ENCODE data around the gene HLTF. TPM values are rescaled to one million over a fixed set of nuclear protein-coding genes. Genes with fewer than 3 reads are reported as not detected.

The HLTF gene
- total RNA-seq, 4 donors from 2014 or later = 13.3 to 26.2 (median 19.4) TPM

DNA sequence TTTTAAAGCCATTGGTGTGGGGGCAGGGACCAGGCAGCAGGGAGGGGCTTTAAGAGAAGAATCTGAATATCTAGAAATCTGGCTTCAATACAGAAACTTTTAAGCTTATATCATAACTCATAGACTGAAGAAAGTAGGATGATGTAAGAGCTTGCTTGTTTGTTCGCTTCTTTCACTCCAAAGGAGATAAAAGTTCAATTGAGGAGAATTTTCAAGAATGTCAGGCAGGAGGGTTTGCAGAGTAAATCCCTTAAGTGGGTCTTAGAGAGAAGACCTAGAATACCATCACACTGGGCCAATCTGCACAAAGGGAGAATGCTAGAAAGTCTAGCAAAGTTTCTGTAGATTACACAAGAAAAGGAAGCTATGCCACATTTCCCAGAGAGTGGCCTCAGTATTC lies 4.1 kb upstream of the HLTF start:
- Histone ChIP-seq H3K4me1 (peaks cover 0 to 9% (median 4%) of the 10 kb centered on the region in 4 donors), H3K27ac (replicated peaks in 1 of 4) (no peak overlapping the region), H3K27me3 (no peaks in the 10 kb centered on the region), H3K4me3 (no peak overlapping the region), H3K36me3 (no peaks in the 10 kb centered on the region), H3K9me3 (no peaks in the 10 kb centered on the region)
- TF ChIP-seq POLR2AphosphoS5 (IDR thresholded peaks at IDR 0.05) = no peak
- no peak for TF ChIP-seq POLR2A (IDR thresholded peaks at IDR 0.05; ENCODE audit: low read depth)
- TF ChIP-seq, protein P1, sequence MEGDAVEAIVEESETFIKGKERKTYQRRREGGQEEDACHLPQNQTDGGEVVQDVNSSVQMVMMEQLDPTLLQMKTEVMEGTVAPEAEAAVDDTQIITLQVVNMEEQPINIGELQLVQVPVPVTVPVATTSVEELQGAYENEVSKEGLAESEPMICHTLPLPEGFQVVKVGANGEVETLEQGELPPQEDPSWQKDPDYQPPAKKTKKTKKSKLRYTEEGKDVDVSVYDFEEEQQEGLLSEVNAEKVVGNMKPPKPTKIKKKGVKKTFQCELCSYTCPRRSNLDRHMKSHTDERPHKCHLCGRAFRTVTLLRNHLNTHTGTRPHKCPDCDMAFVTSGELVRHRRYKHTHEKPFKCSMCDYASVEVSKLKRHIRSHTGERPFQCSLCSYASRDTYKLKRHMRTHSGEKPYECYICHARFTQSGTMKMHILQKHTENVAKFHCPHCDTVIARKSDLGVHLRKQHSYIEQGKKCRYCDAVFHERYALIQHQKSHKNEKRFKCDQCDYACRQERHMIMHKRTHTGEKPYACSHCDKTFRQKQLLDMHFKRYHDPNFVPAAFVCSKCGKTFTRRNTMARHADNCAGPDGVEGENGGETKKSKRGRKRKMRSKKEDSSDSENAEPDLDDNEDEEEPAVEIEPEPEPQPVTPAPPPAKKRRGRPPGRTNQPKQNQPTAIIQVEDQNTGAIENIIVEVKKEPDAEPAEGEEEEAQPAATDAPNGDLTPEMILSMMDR (IDR thresholded peaks at IDR 0.05) = no peak
- TF ChIP-seq EP300 (IDR thresholded peaks at IDR 0.05) = no peak
- intact Hi-C loops (cut with DNase I) = no loop called here
- DNase-seq (ENCODE audit: extremely low spot score) = no peak
- 100% methylated on average over 1 of the region's 1 CpG for WGBS

DNA sequence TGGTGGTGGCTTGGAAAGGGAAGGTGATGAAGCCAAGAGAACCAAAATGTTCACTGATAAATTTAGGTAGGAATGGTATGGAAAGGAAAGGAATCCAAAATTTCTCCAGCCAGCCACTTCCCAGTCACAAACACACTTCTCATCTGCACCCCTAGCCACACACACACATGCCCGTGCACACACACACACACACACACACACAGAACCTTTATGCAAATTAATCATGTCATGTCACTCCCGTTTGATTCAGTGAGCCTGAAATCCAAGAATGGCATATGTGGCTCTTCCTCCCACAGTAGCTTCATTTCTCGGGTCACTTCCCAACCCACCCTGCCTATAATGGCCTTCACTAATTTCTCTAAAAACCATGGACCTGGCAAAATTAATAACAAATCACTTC lies 3.1 kb upstream of the HLTF start:
- no peaks in the 10 kb centered on the region for H3K9me3 ChIP-seq
- no peak for DNase-seq (ENCODE audit: extremely low spot score)
- no peaks in the 10 kb centered on the region for H3K27me3 ChIP-seq
- WGBS = 89% methylated on average over 3 of the region's 3 CpGs
- no peak overlapping the region for H3K27ac ChIP-seq (replicated peaks in 1 of 4)
- peaks cover 6 to 18% (median 14%) of the 10 kb centered on the region in 4 donors for H3K4me1 ChIP-seq
- TF ChIP-seq POLR2AphosphoS5 (IDR thresholded peaks at IDR 0.05) = no peak
- H3K36me3 ChIP-seq = no peaks in the 10 kb centered on the region
- H3K4me3 ChIP-seq = no peak overlapping the region
- intact Hi-C loops (cut with DNase I) = loop anchor here (10.0 kb wide), 1 partner anchor 95 kb away; the partner anchor contains the start of gene GYG1

DNA sequence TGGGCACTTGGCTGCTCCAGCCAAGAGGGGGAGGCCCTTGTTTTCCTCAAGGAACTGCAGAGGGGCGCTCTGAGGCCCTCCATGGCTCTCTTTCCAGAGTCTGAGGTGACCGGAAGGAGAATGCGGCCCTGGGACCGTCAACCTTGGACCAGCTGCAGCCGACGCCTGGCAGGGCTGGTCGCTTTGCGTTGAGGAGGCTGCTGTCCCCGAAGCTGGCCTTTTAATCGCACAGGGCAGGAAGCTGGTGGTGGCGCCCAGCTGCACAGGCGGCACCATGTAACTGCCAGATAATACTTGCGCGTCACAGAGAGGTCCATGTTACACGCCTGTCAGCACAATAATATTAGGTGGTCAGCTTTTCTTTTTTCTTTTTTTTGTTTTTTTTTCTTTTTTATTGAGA lies 875 bp upstream of the HLTF start:
- intact Hi-C loops (cut with DNase I) = loop anchor here (10.0 kb wide), 1 partner anchor 92 kb away; the partner anchor contains the start of gene GYG1
- over 99% methylated on average over 12 of the region's 15 CpGs for WGBS

DNA sequence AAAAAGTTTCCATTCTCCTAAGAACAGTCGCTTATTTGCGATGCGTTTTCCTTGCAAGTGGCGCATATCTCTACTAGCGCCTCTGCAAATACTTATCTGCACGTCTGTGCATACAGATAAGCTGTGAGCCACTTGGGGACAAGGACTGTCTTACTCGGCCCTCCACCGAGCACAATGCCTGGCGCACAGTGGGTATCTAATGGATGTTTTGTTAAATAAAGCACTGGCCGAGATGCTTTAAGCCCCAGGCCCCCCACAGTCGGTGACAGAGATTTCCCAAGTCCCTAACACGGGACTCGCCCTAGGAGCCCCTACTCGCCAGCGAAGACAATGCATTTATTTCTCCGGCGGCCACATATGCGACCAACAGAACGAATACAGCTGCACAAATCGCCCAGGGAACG lies 503 bp downstream of the HLTF start:
- 0% methylated on average over 13 of the region's 21 CpGs for WGBS
- peak overlapping the region; percentile 69 to 85 (median 82) for H3K27ac ChIP-seq (replicated peaks in 1 of 4)
- H3K4me3 ChIP-seq = peak overlapping the region; percentile 66 to 85 (median 78)
- TF ChIP-seq EP300 (IDR thresholded peaks at IDR 0.05) (no peak), POLR2AphosphoS5 (IDR thresholded peaks at IDR 0.05) (no peak), POLR2A (IDR thresholded peaks at IDR 0.05; ENCODE audit: low read depth) (no peak)
- TF ChIP-seq, protein P1 (IDR thresholded peaks at IDR 0.05) = no peak
- intact Hi-C loops (cut with DNase I) = loop anchor here (10.0 kb wide), 1 partner anchor 91 kb away; the partner anchor contains the start of gene GYG1
- DNase-seq (ENCODE audit: extremely low spot score) = no peak
- H3K4me1 ChIP-seq = peaks cover 6 to 22% (median 15%) of the 10 kb centered on the region in 4 donors
- no peaks in the 10 kb centered on the region for H3K27me3 ChIP-seq
- H3K9me3 ChIP-seq = no peaks in the 10 kb centered on the region
- peaks cover 0 to 4% (median 0%) of the 10 kb centered on the region in 4 donors for H3K36me3 ChIP-seq

More for the DNA sequence above, 875 bp upstream of the HLTF start:
- DNase-seq (ENCODE audit: extremely low spot score) = no peak
- Histone ChIP-seq H3K27me3 (no peaks in the 10 kb centered on the region), H3K4me1 (peaks cover 6 to 22% (median 15%) of the 10 kb centered on the region in 4 donors), H3K36me3 (peaks cover 0 to 4% (median 0%) of the 10 kb centered on the region in 4 donors), H3K9me3 (no peaks in the 10 kb centered on the region), H3K4me3 (no peak overlapping the region), H3K27ac (replicated peaks in 1 of 4) (no peak overlapping the region)
- TF ChIP-seq, protein P1 (IDR thresholded peaks at IDR 0.05) = no peak
- TF ChIP-seq POLR2AphosphoS5 (IDR thresholded peaks at IDR 0.05) (no peak), POLR2A (IDR thresholded peaks at IDR 0.05; ENCODE audit: low read depth) (no peak), EP300 (IDR thresholded peaks at IDR 0.05) (no peak)

DNA sequence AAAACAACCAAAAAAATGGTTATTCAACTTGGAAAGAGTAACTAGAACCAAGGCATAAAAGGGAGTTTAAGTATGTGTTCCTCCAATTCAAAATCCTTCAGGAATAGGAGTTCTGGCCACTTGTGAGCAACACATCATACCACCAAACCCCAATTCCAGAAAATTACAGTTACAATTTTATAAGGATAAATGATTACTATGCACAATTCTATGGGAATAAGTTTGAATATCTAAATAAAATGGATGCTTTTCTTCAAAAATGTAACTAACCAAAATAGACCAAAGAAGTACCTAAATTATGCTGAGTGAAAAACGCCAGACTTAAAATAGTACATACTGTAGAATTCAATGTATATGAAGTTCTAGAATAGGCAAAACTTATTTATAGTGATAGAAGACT lies 4.6 kb downstream of the HLTF start:
- intact Hi-C loops (cut with DNase I) = loop anchor here (10.0 kb wide), 1 partner anchor 87 kb away; the partner anchor contains the start of gene GYG1

More for the DNA sequence above, 4.6 kb downstream of the HLTF start:
- no peak for DNase-seq (ENCODE audit: extremely low spot score)
- no peak overlapping the region for H3K4me3 ChIP-seq
- H3K27me3 ChIP-seq = no peaks in the 10 kb centered on the region
- no peak overlapping the region for H3K27ac ChIP-seq (replicated peaks in 1 of 4)
- TF ChIP-seq POLR2A (IDR thresholded peaks at IDR 0.05; ENCODE audit: low read depth) (no peak), POLR2AphosphoS5 (IDR thresholded peaks at IDR 0.05) (no peak), EP300 (IDR thresholded peaks at IDR 0.05) (no peak)
- TF ChIP-seq, protein P1 (IDR thresholded peaks at IDR 0.05) = no peak
- H3K4me1 ChIP-seq = peaks cover 6 to 26% (median 24%) of the 10 kb centered on the region in 4 donors
- no peaks in the 10 kb centered on the region for H3K9me3 ChIP-seq
- 96% methylated on average over 1 of the region's 1 CpG for WGBS
- peaks cover 0 to 4% (median 0%) of the 10 kb centered on the region in 4 donors for H3K36me3 ChIP-seq

Data from esophagus muscularis mucosa (tissue), 4 donors.